Muscle of arm (tissue), 14 donors: Measurements from ENCODE around the gene CSTF2T. TPM values are rescaled to one million over a fixed set of nuclear protein-coding genes. Genes with fewer than 3 reads are reported as not detected.

Experiments used
- DNase-seq: peaks from one replicate; pipeline ENCODE4 v3.0.0-alpha.2; 2013
- long read RNA-seq, 11 donors: transcript quantifications; one replicate each; lab custom pipeline, GENCODE V29; 2026
- polyA plus RNA-seq, 12 donors: library from polyadenylated mRNA; unstranded; fragments of 120-200 nt; gene quantifications; one replicate each; pipeline ENCODE4 v1.2.1, GENCODE V29; 2013; ENCODE audit not compliant: insufficient read length in 12 of 12

Gene CSTF2T
- polyA plus RNA-seq = 10 to 100 TPM in 11 of 12 donors, not detected in 1; 19.9 to 38.3 (median 35.0) TPM
- long read RNA-seq, donor 1, full-length matches to known transcripts = 39 of 39 reads
- long read RNA-seq, donor 1, partial matches to known transcripts = 0 of 39 reads
- long read RNA-seq, donor 1, other reads (novel, unspliced or antisense) = 0 of 39 reads
- long read RNA-seq, donor 2, full-length matches to known transcripts = 58 of 58 reads
- long read RNA-seq, donor 2, partial matches to known transcripts = 0 of 58 reads
- long read RNA-seq, donor 2, other reads (novel, unspliced or antisense) = 0 of 58 reads
- long read RNA-seq, donor 3, full-length matches to known transcripts = 33 of 33 reads
- long read RNA-seq, donor 3, partial matches to known transcripts = 0 of 33 reads
- long read RNA-seq, donor 3, other reads (novel, unspliced or antisense) = 0 of 33 reads
- long read RNA-seq, donor 4, full-length matches to known transcripts = 19 of 19 reads
- long read RNA-seq, donor 4, partial matches to known transcripts = 0 of 19 reads
- long read RNA-seq, donor 4, other reads (novel, unspliced or antisense) = 0 of 19 reads
- long read RNA-seq, donor 5 = 0 reads
- long read RNA-seq, donor 6, full-length matches to known transcripts = 32 of 32 reads
- long read RNA-seq, donor 6, partial matches to known transcripts = 0 of 32 reads
- long read RNA-seq, donor 6, other reads (novel, unspliced or antisense) = 0 of 32 reads
- long read RNA-seq, donor 7, full-length matches to known transcripts = 28 of 28 reads
- long read RNA-seq, donor 7, partial matches to known transcripts = 0 of 28 reads
- long read RNA-seq, donor 7, other reads (novel, unspliced or antisense) = 0 of 28 reads
- long read RNA-seq, donor 8, full-length matches to known transcripts = 43 of 43 reads
- long read RNA-seq, donor 8, partial matches to known transcripts = 0 of 43 reads
- long read RNA-seq, donor 8, other reads (novel, unspliced or antisense) = 0 of 43 reads
- long read RNA-seq, donor 9, full-length matches to known transcripts = 31 of 31 reads
- long read RNA-seq, donor 9, partial matches to known transcripts = 0 of 31 reads
- long read RNA-seq, donor 9, other reads (novel, unspliced or antisense) = 0 of 31 reads
- long read RNA-seq, donor 10, full-length matches to known transcripts = 35 of 35 reads
- long read RNA-seq, donor 10, partial matches to known transcripts = 0 of 35 reads
- long read RNA-seq, donor 10, other reads (novel, unspliced or antisense) = 0 of 35 reads
- long read RNA-seq, donor 11, full-length matches to known transcripts = 65 of 65 reads
- long read RNA-seq, donor 11, partial matches to known transcripts = 0 of 65 reads
- long read RNA-seq, donor 11, other reads (novel, unspliced or antisense) = 0 of 65 reads

GRCh38 chr10:51699475-51700227 lies at the start of gene CSTF2T:
Gene CSTF2T (minus strand): TSS chr10:51699595. CDS start chr10:51699549, 46 bp downstream.
- peak; percentile 97 for DNase-seq

- DNase-seq = no peak
Measured at GRCh38 chr10:51748959-51749358, 49.6 kb upstream of the CSTF2T start.

- DNase-seq = no peak
Measured at GRCh38 chr10:51747216-51747615, 47.8 kb upstream of the CSTF2T start.

GRCh38 chr10:51745397-51745796 lies 46.0 kb upstream of the CSTF2T start:
- DNase-seq = no peak

GRCh38 chr10:51744235-51745000 lies 45.0 kb upstream of the CSTF2T start:
- no peak for DNase-seq

GRCh38 chr10:51743146-51743545 lies 43.8 kb upstream of the CSTF2T start:
- no peak for DNase-seq

- DNase-seq = no peak
Measured at GRCh38 chr10:51733057-51733456, 33.7 kb upstream of the CSTF2T start.

- DNase-seq = no peak
Measured at GRCh38 chr10:51729822-51730555, 30.6 kb upstream of the CSTF2T start.

- no peak for DNase-seq
Measured at GRCh38 chr10:51724038-51724437, 24.6 kb upstream of the CSTF2T start.

GRCh38 chr10:51718804-51719291 lies 19.5 kb upstream of the CSTF2T start:
- DNase-seq = no peak

- no peak for DNase-seq
Measured at GRCh38 chr10:51716981-51717380, 17.6 kb upstream of the CSTF2T start.

GRCh38 chr10:51711519-51711891 lies 12.1 kb upstream of the CSTF2T start:
- no peak for DNase-seq

GRCh38 chr10:51709324-51709972 lies 10.1 kb upstream of the CSTF2T start:
- DNase-seq = no peak

- no peak for DNase-seq
Measured at GRCh38 chr10:51708609-51709008, 9.2 kb upstream of the CSTF2T start.

GRCh38 chr10:51707821-51708424 lies 8.5 kb upstream of the CSTF2T start:
- no peak for DNase-seq

GRCh38 chr10:51707392-51707791 lies 8.0 kb upstream of the CSTF2T start:
- DNase-seq = no peak

GRCh38 chr10:51706225-51706624 lies 6.8 kb upstream of the CSTF2T start:
- DNase-seq = peak; percentile 68

GRCh38 chr10:51705774-51706173 lies 6.4 kb upstream of the CSTF2T start:
- DNase-seq = no peak
